Measurements from ENCODE around the gene TEN1.

- TF ChIP-seq, protein P1, sequence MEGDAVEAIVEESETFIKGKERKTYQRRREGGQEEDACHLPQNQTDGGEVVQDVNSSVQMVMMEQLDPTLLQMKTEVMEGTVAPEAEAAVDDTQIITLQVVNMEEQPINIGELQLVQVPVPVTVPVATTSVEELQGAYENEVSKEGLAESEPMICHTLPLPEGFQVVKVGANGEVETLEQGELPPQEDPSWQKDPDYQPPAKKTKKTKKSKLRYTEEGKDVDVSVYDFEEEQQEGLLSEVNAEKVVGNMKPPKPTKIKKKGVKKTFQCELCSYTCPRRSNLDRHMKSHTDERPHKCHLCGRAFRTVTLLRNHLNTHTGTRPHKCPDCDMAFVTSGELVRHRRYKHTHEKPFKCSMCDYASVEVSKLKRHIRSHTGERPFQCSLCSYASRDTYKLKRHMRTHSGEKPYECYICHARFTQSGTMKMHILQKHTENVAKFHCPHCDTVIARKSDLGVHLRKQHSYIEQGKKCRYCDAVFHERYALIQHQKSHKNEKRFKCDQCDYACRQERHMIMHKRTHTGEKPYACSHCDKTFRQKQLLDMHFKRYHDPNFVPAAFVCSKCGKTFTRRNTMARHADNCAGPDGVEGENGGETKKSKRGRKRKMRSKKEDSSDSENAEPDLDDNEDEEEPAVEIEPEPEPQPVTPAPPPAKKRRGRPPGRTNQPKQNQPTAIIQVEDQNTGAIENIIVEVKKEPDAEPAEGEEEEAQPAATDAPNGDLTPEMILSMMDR (IDR thresholded peaks at IDR 0.05), result no peak
- no peak for TF ChIP-seq POLR2A (IDR thresholded peaks at IDR 0.05)
Measured at GRCh38 chr17:75975757-75976174, 3.3 kb upstream of the TEN1 start.

Data from esophagus squamous epithelium (tissue), 4 donors.